HTERT RPE-1 (cell line): ENCODE measurements around the gene SSX7.
"Not testable (repeated sequence)": the region's sequence is repeated elsewhere in the genome, so short reads cannot be mapped to it uniquely, and the experiment has no call there.

Source experiments
- in situ Hi-C: fragments of 300-500 bp; cut with MboI; formaldehyde crosslinking; loops from 4 replicates; pipeline ENCODE4 v1.14.3; 2020; ENCODE audit warnings: low sequenced_read_pairs

SSX7 gene, protein sequence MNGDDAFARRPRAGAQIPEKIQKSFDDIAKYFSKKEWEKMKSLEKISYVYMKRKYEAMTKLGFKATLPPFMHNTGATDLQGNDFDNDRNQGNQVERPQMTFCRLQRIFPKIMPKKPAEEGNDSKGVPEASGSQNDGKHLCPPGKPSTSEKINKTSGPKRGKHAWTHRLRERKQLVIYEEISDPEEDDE

DNA sequence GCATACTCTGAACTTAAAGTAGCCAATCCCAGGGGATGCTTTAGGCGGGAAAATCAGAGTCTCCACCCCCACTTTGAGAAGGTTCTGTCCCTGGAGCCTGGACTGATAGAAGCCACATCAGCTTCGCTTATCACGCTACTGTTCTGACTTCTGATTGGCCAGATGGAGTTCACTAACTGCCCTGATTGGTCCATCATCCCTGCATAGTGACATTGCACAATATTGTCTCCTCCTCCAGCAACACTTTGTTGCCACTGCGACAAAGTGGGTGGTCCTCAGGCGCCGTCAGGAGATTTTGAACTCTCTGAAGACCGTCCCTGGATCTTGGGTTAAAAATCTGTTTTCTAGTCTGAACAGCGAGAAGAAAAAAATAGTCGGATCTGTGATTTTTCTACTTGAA lies at the start of gene SSX7:
SSX7 (minus strand) TSS at position 101 of the 400 bp plus-strand sequence. CDS start 1,428 bp downstream, outside the sequence.
- in situ Hi-C loops, result not testable (repeated sequence)

DNA sequence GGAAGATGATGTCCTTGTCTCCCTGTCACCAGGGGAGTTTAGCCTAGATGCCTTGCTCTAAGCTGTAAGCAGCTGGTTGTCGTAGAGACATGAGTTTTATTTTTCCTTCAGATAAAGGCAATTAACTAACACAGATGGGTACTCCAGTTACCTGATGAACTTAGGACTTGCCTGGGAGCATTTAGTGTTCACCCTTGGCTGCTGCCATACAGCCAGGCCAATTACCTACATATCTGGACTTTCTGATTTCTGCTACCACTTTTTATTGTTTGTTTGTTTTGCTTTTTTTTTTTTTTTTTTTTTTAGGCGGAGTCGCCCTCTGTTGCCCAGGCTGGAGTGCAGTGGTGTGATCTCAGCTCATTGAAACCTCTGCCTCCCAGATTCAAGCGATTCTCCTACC lies 37.3 kb upstream of the SSX7 start:
- in situ Hi-C loops, result not testable (repeated sequence)

DNA sequence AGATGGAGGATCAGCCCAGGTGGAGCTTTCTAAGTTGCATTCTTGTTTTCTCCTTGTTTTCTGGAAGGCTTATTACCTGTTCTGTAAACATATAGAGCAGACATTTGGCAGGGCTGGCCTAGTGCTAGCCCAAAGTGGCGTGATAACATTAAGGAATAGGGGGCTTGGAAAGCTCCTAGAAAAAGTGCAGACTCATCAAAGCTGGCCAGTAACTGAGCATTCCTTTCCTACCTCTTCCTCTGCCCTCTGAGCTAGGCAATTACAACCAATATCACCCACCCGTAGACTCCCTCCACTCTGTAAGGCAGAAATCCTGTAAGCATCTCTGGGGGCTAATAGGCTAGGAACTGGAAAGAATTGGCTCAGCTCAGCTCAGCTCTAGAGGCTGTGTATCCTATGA lies 7.5 kb upstream of the SSX7 start:
- in situ Hi-C loops, result not testable (repeated sequence)

DNA sequence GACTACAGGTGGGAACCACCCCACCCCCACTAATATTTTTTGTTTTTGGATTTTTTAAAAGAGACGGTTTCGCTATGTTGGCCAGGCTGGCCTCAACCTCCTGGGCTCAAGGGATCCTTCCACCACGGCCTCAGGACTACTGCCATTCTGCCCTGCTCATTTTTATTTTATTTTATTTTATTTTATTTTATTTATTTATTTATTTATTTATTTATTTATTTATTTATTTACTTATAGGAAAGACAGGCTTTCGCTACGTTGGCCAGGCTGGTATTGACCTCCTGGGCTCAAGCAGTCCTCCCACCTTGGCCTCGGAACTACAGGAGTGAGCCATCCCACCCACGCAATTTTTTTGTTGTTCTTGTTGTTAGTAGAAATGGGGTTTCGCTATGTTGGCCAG lies 775 bp upstream of the SSX7 start:
- in situ Hi-C loops, result not testable (repeated sequence)

DNA sequence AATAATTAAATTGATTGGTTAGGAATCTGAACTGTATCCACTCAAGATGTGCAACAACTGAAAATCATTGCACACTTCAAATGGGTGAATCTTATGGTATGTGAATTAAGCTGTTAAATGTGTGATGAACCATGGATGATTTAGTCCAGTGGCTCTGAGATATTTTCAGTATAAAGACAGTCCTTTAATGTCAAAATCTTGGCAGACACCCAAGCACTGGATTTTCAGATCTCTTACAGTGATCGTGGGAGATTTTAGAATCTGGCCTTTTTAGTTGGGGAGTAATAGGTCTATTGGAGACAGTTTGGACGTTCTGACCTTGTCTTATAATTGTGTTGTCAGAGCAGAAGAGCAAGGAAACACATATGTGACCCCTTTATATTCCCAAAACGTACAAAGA lies 4.0 kb downstream of the SSX7 start:
- in situ Hi-C loops, result not testable (repeated sequence)

DNA sequence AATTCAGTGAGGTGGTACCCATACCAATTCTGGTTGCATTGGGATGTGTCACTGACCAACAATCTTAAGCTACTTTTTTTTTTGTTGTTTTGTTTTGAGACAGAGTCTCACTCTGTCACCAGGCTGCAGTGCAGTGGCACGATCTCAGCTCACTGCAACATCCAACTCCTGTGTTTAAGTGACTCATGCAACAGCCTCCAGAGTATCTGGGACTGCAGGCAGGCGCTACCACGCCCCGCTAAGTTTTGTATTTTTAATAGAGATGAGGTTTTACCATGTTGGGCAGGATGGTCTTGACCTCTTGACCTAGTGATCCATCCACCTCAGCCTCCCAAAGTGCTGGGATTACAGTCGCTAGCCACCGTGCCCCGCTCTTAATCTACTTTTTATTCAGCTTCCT lies 5.7 kb downstream of the SSX7 start:
- in situ Hi-C loops, result not testable (repeated sequence)

DNA sequence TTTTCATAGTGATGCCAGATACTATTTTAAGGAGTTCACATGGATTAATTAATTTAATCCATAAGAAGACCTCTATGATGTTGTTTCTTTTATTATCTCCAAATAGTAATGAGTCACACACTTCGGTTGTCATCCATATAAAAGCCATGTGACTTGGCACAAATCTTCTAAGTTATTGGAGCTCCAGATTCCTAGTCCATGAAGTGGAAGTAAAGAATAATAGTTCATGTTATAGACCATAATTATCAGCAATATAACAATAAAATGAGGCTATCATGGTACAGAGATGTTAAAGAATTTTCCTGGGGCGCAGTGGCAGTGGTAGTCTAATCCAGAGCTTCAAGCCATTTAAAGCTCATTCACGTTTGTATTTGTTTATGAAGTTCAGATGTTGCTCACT lies 26.2 kb downstream of the SSX7 start:
- in situ Hi-C loops, result not testable (repeated sequence)

DNA sequence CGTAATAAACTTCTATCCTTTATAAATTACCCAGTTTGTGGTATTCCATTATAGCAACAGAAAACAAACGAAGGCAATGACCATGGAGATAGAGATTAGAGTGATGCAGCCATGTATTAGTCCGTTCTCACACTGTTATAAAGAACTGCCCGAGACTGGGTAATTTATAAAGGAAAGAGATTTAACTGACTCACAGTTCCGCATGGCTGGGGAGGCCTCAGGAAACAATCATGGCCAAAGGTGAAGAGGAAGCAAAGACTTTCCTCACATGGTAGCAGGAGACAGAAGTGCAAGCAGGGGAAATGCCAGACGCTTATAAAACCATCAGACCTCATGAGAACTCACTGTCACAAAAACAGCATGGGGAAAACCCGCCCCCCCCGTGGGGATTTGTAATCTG lies 34.0 kb downstream of the SSX7 start:
- in situ Hi-C loops, result not testable (repeated sequence)

DNA sequence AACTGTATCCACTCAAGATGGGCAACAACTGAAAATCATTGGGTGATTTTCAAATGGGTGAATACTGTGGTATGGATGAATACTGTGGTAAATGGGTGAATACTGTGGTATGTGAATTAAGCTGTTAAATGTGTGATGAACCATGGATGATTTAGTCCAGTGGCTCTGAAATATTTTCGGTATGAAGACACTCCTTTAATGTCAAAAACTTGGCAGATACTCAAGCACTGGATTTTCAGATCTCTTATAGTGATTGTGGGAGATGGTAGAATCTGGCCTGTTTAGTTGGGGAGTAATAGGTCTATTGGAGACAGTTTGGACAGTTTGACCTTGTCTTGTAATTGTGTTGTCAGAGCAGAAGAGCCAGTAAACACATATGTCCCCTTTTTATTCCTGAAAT lies 45.7 kb downstream of the SSX7 start:
- in situ Hi-C loops, result no loop called here

DNA sequence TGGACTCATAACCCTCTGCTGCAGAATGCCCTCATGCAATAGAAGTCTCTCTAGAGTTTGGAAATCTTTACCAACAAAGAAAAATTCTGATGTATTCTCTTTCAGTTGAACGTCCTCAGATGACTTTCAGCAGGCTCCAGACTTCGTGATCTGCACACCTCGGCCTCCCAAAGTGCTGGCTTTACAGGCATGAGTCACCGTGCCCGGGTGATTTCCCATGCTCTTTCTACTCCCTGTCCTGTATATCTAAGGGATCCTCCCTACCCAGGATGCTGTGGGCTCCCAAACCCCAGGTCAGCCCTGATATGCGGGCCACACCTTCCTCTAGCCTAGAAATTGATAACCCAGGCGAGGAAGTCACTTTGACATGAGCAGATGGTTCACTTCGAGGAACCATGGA lies 51.5 kb downstream of the SSX7 start:
- in situ Hi-C loops, result not testable (repeated sequence)

DNA sequence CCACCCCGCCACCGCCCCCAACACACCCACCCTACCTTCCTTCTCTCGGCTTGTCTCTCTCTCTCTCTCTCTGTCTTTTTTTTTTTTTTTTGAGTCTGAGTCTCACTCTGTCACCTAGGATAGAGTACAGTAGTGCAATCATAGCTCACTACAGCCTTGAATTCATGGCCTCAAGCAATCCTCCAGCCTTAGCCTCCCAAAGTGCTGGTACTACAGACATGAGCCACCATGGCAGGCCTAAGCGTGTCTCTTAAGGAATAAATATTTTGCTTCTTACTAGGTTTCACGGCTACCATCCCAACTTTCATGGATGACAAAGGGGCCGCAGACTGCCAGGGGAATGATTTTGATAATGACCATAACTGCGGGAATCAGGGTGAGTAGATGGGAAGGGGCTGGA lies 55.8 kb downstream of the SSX7 start:
- in situ Hi-C loops, result no loop called here

DNA sequence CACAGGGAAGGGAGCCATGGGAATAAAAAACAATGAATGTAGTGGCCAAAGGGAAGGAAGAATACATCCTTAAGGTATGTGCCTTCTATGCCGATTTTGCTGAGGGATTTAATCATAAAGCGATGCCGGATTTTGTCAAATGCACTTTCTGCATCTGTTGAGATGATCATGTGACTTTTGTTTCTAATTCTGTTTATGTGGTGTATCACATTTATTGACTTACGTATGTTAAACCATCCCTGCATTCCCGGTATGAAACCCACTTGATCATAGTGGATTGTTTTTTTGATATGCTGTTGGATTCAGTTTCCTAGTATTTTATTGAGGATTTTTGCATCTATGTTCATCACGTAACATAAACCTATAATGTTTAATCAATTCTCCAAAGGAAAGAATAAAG lies 60.0 kb downstream of the SSX7 start:
- in situ Hi-C loops, result no loop called here
